ENCODE measurements around the gene KPNA3. TPM values are rescaled to one million over a fixed set of nuclear protein-coding genes. Genes with fewer than 3 reads are reported as not detected.
"Not testable (repeated sequence)": the region's sequence is repeated elsewhere in the genome, so short reads cannot be mapped to it uniquely, and the experiment has no call there.

The KPNA3 gene
- total RNA-seq, 1 donor from 2014 or later = 32.2 TPM

GRCh38 chr13:49711218-49711863 lies 81.1 kb downstream of the KPNA3 start:
- no peaks in the 10 kb centered on the region for H3K36me3 ChIP-seq (ENCODE audit: control insufficient read depth, insufficient read depth, low read length)
- DNase-seq (ENCODE audit: low read depth) = no peak

GRCh38 chr13:49704264-49704663 lies 88.2 kb downstream of the KPNA3 start:
- not testable (repeated sequence) for DNase-seq (ENCODE audit: low read depth); H3K4me3 ChIP-seq (ENCODE audit: low read depth, low read length); H3K27me3 ChIP-seq (ENCODE audit: control insufficient read depth, insufficient read depth, low read length); H3K36me3 ChIP-seq (ENCODE audit: control insufficient read depth, insufficient read depth, low read length)

More at GRCh38 chr13:49711218-49711863, 81.1 kb downstream of the KPNA3 start:
- TF ChIP-seq CTCF (IDR thresholded peaks at IDR 0.05; ENCODE audit: insufficient read depth, low read length, poor library complexity, severe bottlenecking) = no peak
- no peak overlapping the region for H3K4me3 ChIP-seq (ENCODE audit: low read depth, low read length)
- H3K27me3 ChIP-seq (ENCODE audit: control insufficient read depth, insufficient read depth, low read length) = no peaks in the 10 kb centered on the region

GRCh38 chr13:49701491-49701890 lies 91.0 kb downstream of the KPNA3 start:
- H3K4me3 ChIP-seq (ENCODE audit: low read depth, low read length) = no peak overlapping the region
- no peak for TF ChIP-seq CTCF (IDR thresholded peaks at IDR 0.05; ENCODE audit: insufficient read depth, low read length, poor library complexity, severe bottlenecking)
- no peaks in the 10 kb centered on the region for H3K27me3 ChIP-seq (ENCODE audit: control insufficient read depth, insufficient read depth, low read length)
- no peak for DNase-seq (ENCODE audit: low read depth)
- no peaks in the 10 kb centered on the region for H3K36me3 ChIP-seq (ENCODE audit: control insufficient read depth, insufficient read depth, low read length)

GRCh38 chr13:49697468-49697867 lies 95.0 kb downstream of the KPNA3 start:
- Histone ChIP-seq H3K36me3 (ENCODE audit: control insufficient read depth, insufficient read depth, low read length) (no peaks in the 10 kb centered on the region), H3K27me3 (ENCODE audit: control insufficient read depth, insufficient read depth, low read length) (no peaks in the 10 kb centered on the region), H3K4me3 (ENCODE audit: low read depth, low read length) (no peak overlapping the region)
- no peak for DNase-seq (ENCODE audit: low read depth)
- TF ChIP-seq CTCF (IDR thresholded peaks at IDR 0.05; ENCODE audit: insufficient read depth, low read length, poor library complexity, severe bottlenecking) = no peak

- Histone ChIP-seq H3K4me3 (ENCODE audit: low read depth, low read length) (no peak overlapping the region), H3K36me3 (ENCODE audit: control insufficient read depth, insufficient read depth, low read length) (no peaks in the 10 kb centered on the region), H3K27me3 (ENCODE audit: control insufficient read depth, insufficient read depth, low read length) (no peaks in the 10 kb centered on the region)
- no peak for TF ChIP-seq CTCF (IDR thresholded peaks at IDR 0.05; ENCODE audit: insufficient read depth, low read length, poor library complexity, severe bottlenecking)
- no peak for DNase-seq (ENCODE audit: low read depth)
These were observed 98.0 kb downstream of the KPNA3 start for GRCh38 chr13:49694446-49694845.

- no peaks in the 10 kb centered on the region for H3K27me3 ChIP-seq (ENCODE audit: control insufficient read depth, insufficient read depth, low read length)
- H3K4me3 ChIP-seq (ENCODE audit: low read depth, low read length) = no peak overlapping the region
- no peaks in the 10 kb centered on the region for H3K36me3 ChIP-seq (ENCODE audit: control insufficient read depth, insufficient read depth, low read length)
- no peak for DNase-seq (ENCODE audit: low read depth)
- TF ChIP-seq CTCF (IDR thresholded peaks at IDR 0.05; ENCODE audit: insufficient read depth, low read length, poor library complexity, severe bottlenecking) = no peak
These were observed 98.6 kb downstream of the KPNA3 start for GRCh38 chr13:49693877-49694276.

Data from kidney epithelial cell (primary cell).